BLaER1 (cell line): ENCODE measurements around the gene CD276.
A peak's percentile ranks its signal among the peaks of the same experiment; 100 is the strongest.

Experiments
- H3K27ac ChIP-seq: shearing (Covaris generic); formaldehyde crosslinking; 2 replicates; pipeline ENCODE4 v1.8.1; 2022
- H3K27me3 ChIP-seq: shearing (Covaris generic); formaldehyde crosslinking; 2 replicates; pipeline ENCODE4 v1.8.1; 2022
- H3K36me3 ChIP-seq: shearing (Covaris generic); formaldehyde crosslinking; 2 replicates; pipeline ENCODE4 v1.8.1; 2022
- H3K4me1 ChIP-seq: shearing (Covaris generic); formaldehyde crosslinking; 2 replicates; pipeline ENCODE4 v1.8.1; 2022
- H3K4me2 ChIP-seq: shearing (Covaris generic); formaldehyde crosslinking; 2 replicates; pipeline ENCODE4 v1.8.1; 2022
- H3K4me3 ChIP-seq: shearing (Covaris generic); formaldehyde crosslinking; 2 replicates; pipeline ENCODE4 v1.8.1; 2022
- H3K9ac ChIP-seq: shearing (Covaris generic); formaldehyde crosslinking; 2 replicates; pipeline ENCODE4 v1.8.1; 2022
- H3K9me3 ChIP-seq: shearing (Covaris generic); formaldehyde crosslinking; 2 replicates; pipeline ENCODE4 v1.8.1; 2022
- H4K20me1 ChIP-seq: shearing (Covaris generic); formaldehyde crosslinking; 2 replicates; pipeline ENCODE4 v1.8.1; 2022
- Cebpa-rat ChIP-seq: shearing (Covaris generic); IDR thresholded peaks from 2 replicates; pipeline ENCODE4 v1.8.1; 2022

Gene CD276

DNA sequence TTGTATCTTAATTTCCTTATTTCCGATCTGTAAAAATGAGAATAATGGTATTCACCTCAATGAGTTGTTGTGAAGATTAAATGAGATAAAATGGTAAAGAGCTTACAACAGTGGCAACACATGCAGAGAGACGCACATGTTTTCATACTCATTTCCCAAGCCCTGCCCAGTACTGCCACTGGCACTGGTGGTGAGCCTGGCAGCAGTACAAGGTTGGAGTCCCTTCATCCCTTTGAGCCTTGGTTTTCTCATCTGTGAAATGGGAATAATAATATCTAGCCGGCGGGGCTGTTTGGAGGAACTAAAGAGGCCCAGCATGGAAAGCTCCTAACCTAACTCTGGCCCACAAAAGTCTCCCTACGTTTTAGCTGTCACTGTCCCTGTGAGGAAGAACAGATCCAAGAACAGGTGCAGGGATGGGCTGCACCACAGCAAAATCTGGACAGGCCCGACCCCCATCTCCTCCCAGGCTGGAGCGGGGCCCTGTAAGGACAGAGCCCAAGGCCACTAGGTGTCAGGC is 866 bp upstream of the CD276 start:
- Histone ChIP-seq H4K20me1 (peaks cover 23% of the 10 kb centered on the region), H3K36me3 (no peaks in the 10 kb centered on the region), H3K27ac (peak overlapping the region; percentile 89; the same call in 1 of the 2 replicates), H3K9ac (peak overlapping the region; percentile 18; the same call in 1 of the 2 replicates), H3K27me3 (no peaks in the 10 kb centered on the region), H3K9me3 (no peaks in the 10 kb centered on the region), H3K4me3 (peak overlapping the region; percentile 75; the same call in 1 of the 2 replicates), H3K4me1 (peaks cover 26% of the 10 kb centered on the region), H3K4me2 (peak overlapping the region; percentile 80)
- no peak for TF ChIP-seq Cebpa-rat

DNA sequence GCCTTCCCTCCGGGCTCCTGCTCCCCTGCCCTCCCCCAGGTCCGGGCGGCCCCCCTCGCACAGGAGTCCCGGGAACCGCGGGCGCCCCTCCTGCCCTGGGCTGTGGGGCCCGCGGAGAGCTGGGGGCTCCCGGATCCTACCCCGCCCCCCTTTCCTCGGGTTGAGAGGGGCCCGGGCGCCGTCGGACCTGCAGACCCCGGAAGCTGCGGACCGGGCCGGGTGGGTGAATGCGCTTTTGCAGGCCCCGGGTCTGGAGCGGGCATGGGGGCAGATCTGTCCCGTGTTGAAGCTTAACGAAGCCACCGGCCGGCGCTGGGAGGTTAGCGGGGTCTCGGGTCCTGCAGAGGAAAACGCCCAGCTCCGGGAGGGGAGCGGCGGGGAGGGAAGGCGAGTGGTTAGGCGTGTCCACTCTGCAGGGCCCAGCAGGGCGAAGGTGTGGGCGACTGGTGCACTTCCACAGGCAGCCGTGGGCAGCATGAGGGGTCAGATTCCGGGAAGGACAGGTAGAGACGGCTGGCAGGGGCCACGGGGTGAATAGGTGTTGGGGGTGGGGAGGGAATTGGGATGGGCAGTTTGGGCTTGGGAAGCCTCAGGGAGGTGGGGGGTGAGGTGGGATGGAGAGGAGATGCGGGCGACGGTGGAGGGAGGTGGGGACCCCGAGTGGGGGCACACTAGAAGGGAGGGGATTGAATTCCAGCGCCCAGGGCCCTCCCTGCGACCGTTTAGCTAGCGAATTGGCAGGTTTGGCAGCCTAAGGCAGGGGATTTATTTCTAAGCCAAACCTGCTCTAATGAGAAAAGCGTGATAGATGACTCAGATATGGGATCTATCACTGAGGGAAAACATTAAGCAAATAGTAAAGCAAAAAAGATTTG is 635 bp downstream of the CD276 start:
- Histone ChIP-seq H4K20me1 (peaks cover 38% of the 10 kb centered on the region), H3K36me3 (no peaks in the 10 kb centered on the region), H3K27me3 (no peaks in the 10 kb centered on the region), H3K9me3 (no peaks in the 10 kb centered on the region), H3K4me1 (peaks cover 26% of the 10 kb centered on the region), H3K27ac (peak overlapping the region; percentile 89), H3K4me2 (peak overlapping the region; percentile 80), H3K9ac (peak overlapping the region; percentile 87), H3K4me3 (peak overlapping the region; percentile 75)
- TF ChIP-seq Cebpa-rat, result no peak

DNA sequence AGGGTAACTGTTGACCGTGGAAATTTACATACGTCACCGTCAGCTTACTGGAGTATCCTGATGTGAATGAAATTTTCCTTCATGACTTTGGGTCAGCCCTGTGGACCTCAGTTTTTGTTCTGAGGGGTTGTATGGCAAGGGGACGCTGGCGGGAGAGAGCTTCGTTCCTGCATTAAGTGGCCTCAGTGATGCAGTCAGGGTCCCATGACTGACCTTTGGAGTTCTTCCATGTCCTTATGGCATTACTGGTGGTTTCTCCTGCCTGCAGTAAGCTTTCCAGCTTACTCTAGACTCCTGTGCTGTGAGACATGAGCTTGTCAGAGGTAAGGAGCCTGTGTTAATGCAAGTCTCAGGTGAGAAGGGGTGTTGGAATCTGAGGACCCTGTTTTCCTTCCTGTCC is 1.8 kb downstream of the CD276 start:
- no peaks in the 10 kb centered on the region for H3K36me3 ChIP-seq
- H4K20me1 ChIP-seq, result peaks cover 50% of the 10 kb centered on the region
- no peak overlapping the region for H3K9ac ChIP-seq
- no peak overlapping the region for H3K27ac ChIP-seq
- no peaks in the 10 kb centered on the region for H3K9me3 ChIP-seq
- no peak for TF ChIP-seq Cebpa-rat
- peak overlapping the region; percentile 80 for H3K4me2 ChIP-seq
- H3K27me3 ChIP-seq, result no peaks in the 10 kb centered on the region
- H3K4me1 ChIP-seq, result peaks cover 26% of the 10 kb centered on the region
- H3K4me3 ChIP-seq, result no peak overlapping the region

DNA sequence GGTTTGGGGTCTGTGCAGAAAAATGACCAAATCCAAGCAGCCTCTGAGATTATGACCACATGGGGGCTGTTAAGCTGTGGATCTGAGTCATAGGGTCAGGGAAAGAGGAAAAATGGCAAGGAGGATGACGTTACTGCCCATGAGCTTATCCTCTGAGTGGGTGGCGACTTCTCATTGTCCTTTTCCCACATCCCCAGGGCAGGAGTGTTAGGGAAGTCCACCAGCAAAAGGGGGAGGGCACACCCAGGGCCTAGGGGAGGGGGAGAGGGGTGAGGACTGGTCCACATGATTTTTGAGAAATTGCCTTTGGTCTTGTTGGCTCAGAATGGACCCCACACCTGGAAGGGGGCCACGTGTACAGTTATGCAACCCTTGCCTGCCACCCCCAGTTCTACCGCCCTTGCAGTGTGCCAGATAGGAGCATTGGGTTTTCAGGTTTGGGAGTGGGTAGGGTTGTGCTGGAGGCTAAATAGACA is 2.6 kb downstream of the CD276 start:
- TF ChIP-seq Cebpa-rat, result no peak
- peaks cover 58% of the 10 kb centered on the region for H4K20me1 ChIP-seq
- no peak overlapping the region for H3K4me3 ChIP-seq
- H3K27me3 ChIP-seq, result no peaks in the 10 kb centered on the region
- H3K27ac ChIP-seq, result no peak overlapping the region
- no peaks in the 10 kb centered on the region for H3K36me3 ChIP-seq
- H3K9me3 ChIP-seq, result no peaks in the 10 kb centered on the region
- H3K4me1 ChIP-seq, result peaks cover 26% of the 10 kb centered on the region
- no peak overlapping the region for H3K4me2 ChIP-seq
- H3K9ac ChIP-seq, result no peak overlapping the region

DNA sequence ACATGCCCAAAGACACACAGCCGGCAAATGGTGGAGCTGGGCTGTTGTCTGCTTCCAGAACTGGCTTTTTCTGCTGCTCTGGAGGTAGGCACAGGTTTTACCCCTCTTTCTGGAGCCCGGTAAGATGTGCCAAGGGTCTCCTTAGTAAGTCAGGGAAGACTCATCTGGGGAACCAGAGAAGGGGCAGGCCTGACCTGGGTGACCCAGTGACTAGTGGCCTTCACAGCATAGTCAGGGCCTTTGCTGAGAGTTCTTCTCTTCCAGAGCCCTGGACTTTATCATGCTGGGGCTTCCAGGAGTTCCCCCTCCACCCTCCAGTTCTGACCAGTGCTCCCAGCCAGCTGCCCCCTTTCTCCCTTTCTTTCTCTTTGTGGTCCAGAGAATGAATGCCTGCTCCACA is 3.2 kb downstream of the CD276 start:
- H4K20me1 ChIP-seq, result peaks cover 64% of the 10 kb centered on the region
- TF ChIP-seq Cebpa-rat, result no peak
- no peaks in the 10 kb centered on the region for H3K27me3 ChIP-seq
- H3K4me2 ChIP-seq, result no peak overlapping the region
- H3K4me1 ChIP-seq, result peaks cover 26% of the 10 kb centered on the region
- no peaks in the 10 kb centered on the region for H3K9me3 ChIP-seq
- H3K36me3 ChIP-seq, result no peaks in the 10 kb centered on the region
- H3K9ac ChIP-seq, result no peak overlapping the region
- no peak overlapping the region for H3K27ac ChIP-seq
- H3K4me3 ChIP-seq, result no peak overlapping the region

DNA sequence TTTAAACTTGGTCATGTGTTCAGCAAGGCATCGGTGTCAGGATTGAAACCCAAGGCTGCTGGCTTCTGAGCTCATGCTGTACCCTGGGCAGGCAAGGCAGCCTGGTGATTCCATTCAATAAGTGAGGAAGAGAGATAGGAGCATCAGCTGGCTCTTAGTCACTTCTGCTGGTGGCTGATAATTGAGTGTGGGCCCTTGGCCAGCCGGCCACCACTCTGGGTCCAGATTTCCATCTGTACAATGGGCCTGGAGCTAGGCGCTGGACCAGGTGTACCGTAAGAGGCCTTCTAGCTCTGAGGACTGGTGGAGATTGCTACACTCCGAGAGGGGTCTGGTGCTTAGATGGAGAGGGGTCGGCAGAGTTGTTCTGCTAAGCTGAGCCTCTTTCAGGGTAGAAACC is 4.3 kb downstream of the CD276 start:
- no peak for TF ChIP-seq Cebpa-rat
- Histone ChIP-seq H3K36me3 (no peaks in the 10 kb centered on the region), H4K20me1 (peaks cover 75% of the 10 kb centered on the region), H3K4me2 (no peak overlapping the region), H3K4me1 (peaks cover 21% of the 10 kb centered on the region), H3K27ac (no peak overlapping the region), H3K4me3 (no peak overlapping the region), H3K27me3 (no peaks in the 10 kb centered on the region), H3K9me3 (no peaks in the 10 kb centered on the region), H3K9ac (no peak overlapping the region)

DNA sequence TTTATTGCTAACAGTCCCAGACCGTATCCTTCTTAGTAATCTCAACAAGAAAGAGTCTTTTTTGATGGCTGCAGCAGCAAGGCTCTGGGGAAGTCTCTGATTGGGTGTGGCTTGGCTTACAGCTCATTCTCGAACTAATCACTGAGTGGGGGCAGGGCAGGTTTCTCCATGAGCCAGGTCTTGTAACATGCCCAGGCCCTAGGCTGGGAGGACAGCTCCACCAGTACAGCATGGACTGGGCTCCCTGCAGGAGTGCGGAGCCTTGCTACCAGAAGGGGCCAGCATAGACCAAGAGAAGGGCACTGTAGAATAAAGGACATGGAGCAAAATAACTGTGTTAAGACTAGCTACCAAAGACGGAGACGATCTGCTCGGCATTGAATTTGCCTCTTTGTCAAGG is 7.2 kb downstream of the CD276 start:
- peaks cover 96% of the 10 kb centered on the region for H4K20me1 ChIP-seq
- no peaks in the 10 kb centered on the region for H3K27me3 ChIP-seq
- no peak overlapping the region for H3K4me3 ChIP-seq
- no peak overlapping the region for H3K27ac ChIP-seq
- H3K36me3 ChIP-seq, result no peaks in the 10 kb centered on the region
- peaks cover 35% of the 10 kb centered on the region for H3K4me1 ChIP-seq
- TF ChIP-seq Cebpa-rat, result no peak
- no peaks in the 10 kb centered on the region for H3K9me3 ChIP-seq
- H3K9ac ChIP-seq, result no peak overlapping the region
- no peak overlapping the region for H3K4me2 ChIP-seq

DNA sequence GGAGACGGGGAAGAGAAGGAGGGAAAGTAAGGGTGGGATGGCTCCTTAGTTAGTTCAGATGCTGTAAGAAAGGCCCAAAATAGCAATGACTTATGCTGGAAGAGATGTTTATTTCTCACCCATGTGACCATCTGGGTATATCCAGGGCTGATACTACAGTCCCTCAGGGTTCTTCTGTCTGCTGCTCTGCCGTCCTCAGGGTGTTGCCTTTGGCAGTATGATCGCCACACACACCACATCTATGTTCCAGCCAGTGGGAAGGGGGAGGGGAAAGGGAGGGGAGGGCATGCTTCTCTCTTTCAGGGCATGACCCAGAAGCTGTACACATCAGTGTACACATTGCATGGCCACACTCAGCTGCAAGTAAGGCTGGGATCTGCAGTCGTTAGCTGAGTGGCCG is 10.2 kb downstream of the CD276 start:
- Histone ChIP-seq H3K27me3 (no peaks in the 10 kb centered on the region), H3K9ac (no peak overlapping the region), H3K4me2 (peak overlapping the region; percentile 85), H3K4me1 (peaks cover 59% of the 10 kb centered on the region), H4K20me1 (peaks cover 100% of the 10 kb centered on the region), H3K27ac (no peak overlapping the region), H3K9me3 (no peaks in the 10 kb centered on the region), H3K36me3 (no peaks in the 10 kb centered on the region), H3K4me3 (no peak overlapping the region)
- TF ChIP-seq Cebpa-rat, result no peak

DNA sequence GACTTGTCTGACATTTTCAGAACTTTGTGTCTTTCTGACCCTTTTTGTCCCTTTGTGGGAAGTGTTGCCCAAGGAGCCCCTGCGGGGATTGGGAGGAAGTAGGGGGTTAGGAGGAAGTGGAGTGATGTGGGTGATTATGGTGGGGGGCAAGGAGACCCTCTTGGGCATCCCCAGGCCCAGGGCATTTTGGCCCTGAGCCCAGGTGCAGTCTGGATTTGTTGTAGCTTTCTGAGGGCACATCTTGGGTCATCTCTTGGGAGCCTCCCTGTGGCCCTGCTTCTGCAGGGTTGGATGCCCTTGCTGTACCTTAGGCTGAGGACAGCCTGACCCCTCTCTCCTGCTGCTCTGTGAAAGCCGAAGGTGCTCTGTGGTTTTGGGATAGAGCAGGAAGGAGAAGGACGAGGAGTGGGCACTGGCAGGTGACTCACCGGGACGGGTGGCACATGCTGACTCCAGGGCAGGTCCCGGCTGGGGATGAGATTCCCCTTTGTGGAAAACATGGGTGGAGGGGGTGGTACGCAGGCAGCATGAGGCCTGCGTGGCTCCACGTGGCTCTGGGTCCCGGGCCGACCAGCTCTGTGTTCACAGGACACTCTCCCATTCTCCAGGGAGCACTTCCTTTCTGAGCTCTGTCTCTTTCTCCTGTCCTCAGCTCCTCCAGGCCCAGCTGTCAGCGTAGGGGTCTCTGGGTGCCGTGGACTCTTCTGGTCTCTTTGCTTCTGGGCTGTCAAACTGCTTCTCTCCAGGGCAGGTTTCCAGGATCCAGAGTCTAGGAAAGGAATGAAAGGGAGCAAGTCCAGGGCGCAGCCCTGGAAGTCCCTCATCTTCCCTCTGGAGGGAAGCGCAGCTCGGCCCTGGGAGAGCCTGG is 11.8 kb downstream of the CD276 start:
- Histone ChIP-seq H3K9me3 (no peaks in the 10 kb centered on the region), H3K9ac (no peak overlapping the region), H3K27me3 (no peaks in the 10 kb centered on the region), H3K27ac (peak overlapping the region; percentile 54), H3K4me2 (peak overlapping the region; percentile 85), H3K4me1 (peaks cover 66% of the 10 kb centered on the region), H3K4me3 (no peak overlapping the region), H3K36me3 (no peaks in the 10 kb centered on the region), H4K20me1 (peaks cover 92% of the 10 kb centered on the region)
- no peak for TF ChIP-seq Cebpa-rat
